GM18511 (cell line): ENCODE measurements around the gene ACTR6.

ENCODE experiments used
- ATAC-seq: cut with Tn5 transposase; IDR thresholded peaks from one replicate; pipeline ENCODE4 v1.9.1; 2021; ENCODE audit warnings: mild to moderate bottlenecking, moderate library complexity; ENCODE audit not compliant: unreplicated experiment

The ACTR6 gene

DNA sequence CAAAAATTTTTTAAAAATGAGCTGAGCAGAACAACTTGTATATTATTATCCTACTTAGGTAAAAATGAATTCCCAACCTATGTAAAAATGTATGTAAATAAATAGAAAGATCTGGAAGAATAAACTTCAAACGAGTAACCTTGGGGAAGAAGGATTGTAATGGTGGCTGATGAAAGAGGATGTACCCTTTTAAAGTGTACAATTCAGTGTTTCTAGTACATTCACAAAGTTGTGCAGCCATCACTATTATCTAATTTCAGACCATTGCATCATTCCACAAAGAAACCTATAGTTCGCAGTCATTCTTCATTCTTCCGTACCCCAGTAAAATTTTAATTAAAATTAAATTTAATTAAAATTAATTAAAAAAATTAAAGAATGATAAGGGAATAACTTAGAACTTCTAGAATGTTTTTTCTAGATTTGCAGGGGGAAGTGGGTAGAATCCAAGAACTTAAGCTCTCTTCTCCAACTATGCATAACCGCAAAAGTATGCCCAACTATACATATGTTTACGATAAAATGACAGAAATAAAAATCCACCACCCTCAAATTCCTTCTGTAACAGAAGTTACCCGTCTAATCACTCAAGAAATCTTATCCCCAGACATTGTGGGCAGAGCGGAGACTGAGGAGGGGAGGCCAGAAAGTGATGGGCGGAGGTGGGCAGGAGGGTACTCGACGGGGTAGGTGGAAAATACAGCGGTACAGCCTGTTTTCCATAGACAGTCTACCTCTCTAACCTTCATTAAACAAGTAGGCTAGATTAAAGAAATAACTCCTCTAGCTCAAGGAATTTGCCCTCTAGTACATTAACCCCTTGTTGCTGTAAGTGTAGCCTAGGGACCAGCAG is 65.3 kb downstream of the ACTR6 start:
- peak; percentile 10 for ATAC-seq

DNA sequence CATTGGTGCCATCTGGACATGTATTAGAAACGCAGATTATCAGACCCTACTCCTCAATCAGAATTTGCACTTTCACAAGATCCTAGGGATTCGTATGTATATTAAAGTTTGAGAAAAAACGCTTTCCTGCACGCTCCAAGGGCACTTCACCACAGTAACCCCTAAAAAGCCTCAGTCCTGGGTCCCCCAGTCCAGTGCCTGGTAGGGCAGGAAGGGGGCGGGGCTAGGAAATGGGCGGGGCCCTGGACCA is 65.9 kb downstream of the ACTR6 start:
- peak; percentile 89 for ATAC-seq

DNA sequence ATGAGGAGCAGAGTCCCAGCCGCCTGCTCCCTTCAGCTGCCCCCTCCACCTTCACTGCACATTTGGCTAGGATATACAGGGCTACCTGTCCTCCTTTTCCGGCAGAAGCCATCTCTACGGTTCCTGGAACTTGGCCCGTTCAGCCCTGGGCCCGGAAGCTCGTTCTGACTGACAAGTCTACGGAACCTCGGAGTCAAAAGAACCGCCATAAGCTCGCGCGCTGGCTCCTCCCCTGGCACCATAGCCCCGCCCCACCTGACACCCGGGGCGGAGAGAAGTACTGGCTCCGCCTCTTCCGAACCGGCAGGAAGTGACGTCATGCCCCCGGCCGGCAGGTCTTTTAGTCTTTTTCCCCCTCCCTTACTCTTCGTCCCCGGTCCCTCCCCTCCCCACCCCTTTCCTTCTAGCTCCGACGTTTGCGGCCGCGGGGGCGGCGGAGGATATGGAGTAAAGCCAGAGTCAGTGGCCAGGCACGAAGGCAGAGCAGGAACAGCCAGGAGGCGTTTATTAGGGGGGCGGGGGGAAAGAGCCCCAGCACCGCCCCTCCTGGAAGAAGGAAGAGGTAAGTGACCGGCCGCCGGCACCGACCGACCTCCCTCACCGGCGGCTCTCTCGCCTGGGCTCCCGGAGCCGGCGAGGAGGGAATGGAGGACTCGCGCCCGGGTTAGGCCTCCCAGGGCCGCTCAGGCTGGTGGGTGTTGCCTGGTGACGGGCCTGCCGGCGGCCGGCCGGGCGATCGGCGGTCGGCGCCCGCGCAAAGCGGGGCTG is 66.4 kb downstream of the ACTR6 start, which contains the start of the genes DEPDC4 and SCYL2:
DEPDC4 (minus strand) TSS at position 245 of the 768 bp plus-strand sequence; CDS start at position 242, 3 bp downstream.
SCYL2 (plus strand) TSS at position 343 of the 768 bp plus-strand sequence. CDS start 15,794 bp downstream, outside the sequence.
- ATAC-seq, result peak; percentile 92

DNA sequence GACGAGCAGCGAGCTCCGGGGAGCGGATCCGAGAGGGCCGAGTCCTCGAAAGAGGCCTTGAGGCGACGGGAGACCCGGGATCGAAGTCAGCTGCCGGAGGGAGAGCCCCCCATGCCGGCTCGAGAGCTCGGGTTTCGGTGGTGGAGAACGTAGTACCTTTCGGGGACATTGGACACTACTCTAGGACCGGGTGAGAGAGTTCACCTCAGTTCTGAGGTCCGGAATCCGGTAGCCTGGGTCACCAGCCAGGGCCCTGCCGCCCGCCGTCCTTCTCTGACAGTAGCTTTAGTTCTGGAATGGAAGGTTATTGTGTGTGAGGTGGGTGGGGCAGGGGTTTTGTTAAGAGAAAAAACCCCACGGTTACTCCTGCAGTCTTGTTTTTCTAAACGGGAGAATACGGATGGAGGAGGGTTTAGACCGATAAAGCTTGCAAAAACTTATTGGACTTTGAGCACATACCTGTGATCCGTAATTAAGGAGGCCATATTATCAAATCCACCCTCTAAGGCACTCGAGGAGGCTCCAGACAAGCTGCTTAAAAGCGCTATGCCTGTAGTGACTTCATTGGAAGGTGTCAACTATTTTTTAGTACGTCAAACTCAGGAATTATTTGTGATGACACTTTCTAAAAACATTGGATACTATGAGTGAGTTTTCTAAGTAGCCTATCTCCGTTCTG is 67.1 kb downstream of the ACTR6 start:
- ATAC-seq, result peak; percentile 16

DNA sequence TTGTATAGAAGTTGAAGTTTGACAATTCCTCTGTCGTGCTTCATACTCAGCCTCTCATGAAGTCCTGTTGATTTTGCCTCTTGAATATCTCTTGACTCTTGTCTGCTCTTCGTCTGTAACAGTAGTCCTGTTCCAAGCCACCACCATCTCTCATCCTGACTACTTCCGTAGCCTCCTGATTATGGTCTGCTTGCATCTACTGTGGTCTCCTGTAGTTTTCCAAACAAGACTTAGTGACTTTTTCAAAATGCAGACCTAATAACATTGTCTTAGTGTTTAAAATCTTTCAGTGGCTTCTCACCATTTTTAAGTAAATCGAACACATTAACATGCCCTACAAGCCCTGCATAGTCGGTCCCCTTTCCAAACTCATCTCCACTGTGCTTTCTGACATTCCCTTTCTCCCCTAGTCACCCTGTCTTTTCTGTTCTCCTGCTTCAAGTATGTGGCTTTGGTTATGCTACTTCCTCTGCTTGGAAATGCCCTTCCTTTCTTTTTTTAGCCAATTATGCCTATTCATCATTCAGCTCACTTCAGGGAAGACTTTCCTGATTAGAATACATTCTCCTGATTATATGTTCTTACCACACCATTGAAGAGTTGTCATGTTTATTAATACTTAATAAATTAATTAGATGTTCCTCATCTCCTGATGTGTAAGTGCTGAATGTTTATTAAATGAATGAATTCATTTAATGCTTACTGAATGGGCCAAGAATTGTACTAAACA is 68.4 kb downstream of the ACTR6 start:
- no peak for ATAC-seq

DNA sequence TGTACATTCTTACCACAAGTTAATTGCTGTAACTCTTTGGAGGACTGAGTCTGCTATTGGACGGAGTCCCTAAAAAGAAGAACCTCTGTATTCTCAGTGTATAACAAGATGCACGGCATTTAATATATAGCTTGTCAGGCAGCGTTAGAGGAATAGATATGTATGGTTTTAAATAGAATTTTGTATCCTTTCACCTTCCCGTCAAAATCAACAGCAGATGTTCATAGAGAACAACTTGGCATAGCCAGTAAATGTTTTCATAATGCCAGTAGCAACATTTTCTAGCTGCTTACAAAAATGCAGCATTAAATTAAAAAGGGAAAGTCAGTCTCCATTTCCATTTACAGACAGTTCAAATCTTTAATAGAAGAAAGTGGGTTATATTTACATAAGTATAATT is 73.2 kb downstream of the ACTR6 start:
- no peak for ATAC-seq
